Kidney glomerular epithelial cell (primary cell): ENCODE results near the gene UGT1A8.

Experiments
- DNase-seq: peaks from one replicate; lab custom pipeline; 2025; lab: John Stamatoyannopoulos, UW

UGT1A8 gene

GRCh38 chr2:233818639-233819621 lies 201.5 kb downstream of the UGT1A8 start:
- DNase-seq = no peak

- no peak for DNase-seq
Measured at GRCh38 chr2:233819884-233820773, 202.7 kb downstream of the UGT1A8 start.

- no peak for DNase-seq
Measured at GRCh38 chr2:233820774-233821105, 203.3 kb downstream of the UGT1A8 start.

DNA sequence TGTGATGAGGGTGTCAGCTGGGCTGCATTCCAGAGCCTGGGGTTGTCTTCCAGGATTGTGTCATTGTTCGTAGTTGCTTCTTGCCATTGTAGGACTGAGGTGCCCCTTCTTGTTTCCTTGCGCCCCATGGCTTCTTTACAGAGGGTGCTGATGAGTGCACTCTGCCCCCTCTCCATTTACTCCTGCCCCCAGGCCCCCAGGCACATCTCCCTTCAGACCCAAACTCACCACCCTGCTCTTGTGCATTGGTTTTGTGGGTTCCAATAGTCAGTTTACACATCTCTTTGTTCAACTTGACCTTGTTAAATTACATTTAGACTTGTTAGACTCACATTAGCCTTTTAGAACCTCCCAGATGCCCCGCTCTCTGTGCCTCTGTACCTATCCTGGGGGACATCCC lies 203.8 kb downstream of the UGT1A8 start:
- DNase-seq = no peak

DNA sequence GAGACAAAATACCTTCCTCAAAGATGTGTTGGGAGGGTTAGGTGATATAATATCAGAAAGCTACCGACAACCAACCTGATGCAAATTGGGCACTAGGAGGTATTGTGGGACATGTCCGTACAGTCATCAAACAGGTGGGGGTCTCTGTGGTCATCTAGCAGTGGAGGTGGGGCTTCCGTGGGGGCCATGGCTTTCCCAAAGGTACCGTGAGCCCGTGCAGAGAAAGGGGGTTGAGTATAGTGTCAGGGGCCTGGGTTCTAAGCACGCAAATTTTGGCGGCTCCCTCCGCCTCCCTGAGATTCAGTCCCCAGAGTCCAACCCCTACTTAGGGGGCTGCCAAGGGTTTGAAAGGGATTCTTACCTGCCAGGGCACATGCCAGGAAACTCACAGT lies 204.3 kb downstream of the UGT1A8 start:
- DNase-seq = no peak

GRCh38 chr2:233822101-233822771 lies 204.8 kb downstream of the UGT1A8 start:
- no peak for DNase-seq
